Activated naive CD4-positive, alpha-beta T cell treated with anti-CD3 and anti-CD28 coated beads for 36 hours (primary cell): ENCODE results near the gene ATOSB. TPM values are rescaled to one million over a fixed set of nuclear protein-coding genes. Genes with fewer than 3 reads are reported as not detected.

ENCODE experiments used
- CTCF ChIA-PET: fragments of 350-600 bp; sonication (Branson Sonifier 250); formaldehyde crosslinking; loops from one replicate; lab custom pipeline; 2021; ENCODE audit warnings: antibody characterized with exemption; lab: Charles Lee
- DNase-seq: peaks from one replicate; pipeline ENCODE4 v3.0.0-alpha.2; 2020
- H3K27ac Mint-ChIP-seq: one replicate; pipeline ENCODE4 v1.8.0; 2021; ENCODE audit warnings: mild to moderate bottlenecking, mixed read lengths
- H3K27me3 Mint-ChIP-seq: one replicate; pipeline ENCODE4 v1.8.0; 2021; ENCODE audit warnings: low read depth, mixed read lengths
- H3K36me3 Mint-ChIP-seq: one replicate; pipeline ENCODE4 v1.8.0; 2021; ENCODE audit warnings: low read depth, mixed read lengths
- H3K4me1 Mint-ChIP-seq: one replicate; pipeline ENCODE4 v1.8.0; 2021; ENCODE audit warnings: low read depth, mixed read lengths
- H3K4me3 Mint-ChIP-seq: one replicate; pipeline ENCODE4 v1.8.0; 2021; ENCODE audit warnings: mild to moderate bottlenecking, moderate library complexity, mixed read lengths
- H3K9me3 Mint-ChIP-seq: one replicate; pipeline ENCODE4 v1.8.0; 2021; ENCODE audit warnings: mixed read lengths
- intact Hi-C: fragments of 100-400 bp; cut with micrococcal nuclease; formaldehyde crosslinking; loops from one replicate; pipeline ENCODE4 v1.15.1; 2023
- total RNA-seq, 2 experiments: library from RNA; stranded (reverse); gene quantifications; one replicate each; pipeline ENCODE4 v1.2.3, GENCODE V29; 2021

Gene ATOSB
- total RNA-seq, 2 experiments from 2014 or later: 3.4 to 3.7 TPM

DNA sequence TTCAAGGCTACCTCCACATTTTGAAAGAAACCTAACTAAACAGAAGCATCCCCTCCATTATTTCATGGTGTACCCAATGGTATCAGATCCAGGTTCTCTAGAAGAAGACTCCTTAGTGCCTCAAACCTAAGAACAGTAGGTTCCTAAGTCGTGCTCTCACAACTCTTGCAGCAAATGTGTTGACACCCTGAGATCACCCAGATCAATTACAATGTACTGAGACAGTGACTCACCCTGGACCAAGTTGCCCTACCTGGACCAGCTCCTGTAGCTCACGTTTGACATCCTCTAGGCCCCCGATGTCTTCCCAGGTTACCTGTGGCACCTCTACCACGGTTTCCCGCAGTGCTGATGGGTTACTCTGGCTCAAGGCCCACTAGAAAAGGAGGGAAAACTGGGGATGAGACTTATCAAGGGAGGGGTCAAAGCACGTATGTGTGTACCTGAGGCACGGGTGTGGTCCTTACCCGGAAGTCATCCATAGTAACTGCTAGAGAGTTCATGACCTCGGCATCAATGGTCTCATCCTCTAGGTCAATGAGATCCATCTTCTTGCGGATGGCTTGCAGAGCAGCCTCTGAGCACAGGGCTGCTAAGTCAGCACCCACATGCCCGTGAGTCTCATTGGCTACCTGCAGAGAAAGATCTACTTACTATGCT is 55.0 kb downstream of the ATOSB start:
- peaks cover 81% of the 10 kb centered on the region for H3K36me3 Mint-ChIP-seq
- no peaks in the 10 kb centered on the region for H3K27me3 Mint-ChIP-seq
- DNase-seq: no peak
- no peak overlapping the region for H3K4me3 Mint-ChIP-seq
- H3K4me1 Mint-ChIP-seq: peaks cover 2% of the 10 kb centered on the region
- H3K9me3 Mint-ChIP-seq: no peaks in the 10 kb centered on the region
- no peak overlapping the region for H3K27ac Mint-ChIP-seq
- CTCF ChIA-PET: interaction anchor here (0.7 to 2.9 kb wide), 3 partner anchors 10 to 161 kb away, joined by 6 to 9 read pairs (median 9); no protein-coding TSS in a partner anchor
- intact Hi-C loops: no loop called here

GRCh38 chr9:35059438-35059837 is 56.2 kb downstream of the ATOSB start:
- intact Hi-C loops: no loop called here
- no peaks in the 10 kb centered on the region for H3K9me3 Mint-ChIP-seq
- no peak overlapping the region for H3K27ac Mint-ChIP-seq
- H3K36me3 Mint-ChIP-seq: peaks cover 83% of the 10 kb centered on the region
- no peaks in the 10 kb centered on the region for H3K27me3 Mint-ChIP-seq
- CTCF ChIA-PET: no interaction called here
- no peak overlapping the region for H3K4me3 Mint-ChIP-seq
- H3K4me1 Mint-ChIP-seq: no peaks in the 10 kb centered on the region
- no peak for DNase-seq

- intact Hi-C loops: no loop called here
- Mint-ChIP-seq H3K4me1 (no peaks in the 10 kb centered on the region), H3K27me3 (no peaks in the 10 kb centered on the region), H3K9me3 (no peaks in the 10 kb centered on the region), H3K27ac (no peak overlapping the region), H3K4me3 (no peak overlapping the region), H3K36me3 (peaks cover 75% of the 10 kb centered on the region)
- DNase-seq: no peak
- CTCF ChIA-PET: interaction anchor here (1.5 to 1.6 kb wide), 2 partner anchors 159 to 297 kb away, joined by 3 to 5 read pairs; no protein-coding TSS in a partner anchor
These were observed 58.4 kb downstream of the ATOSB start for GRCh38 chr9:35057271-35057620.

- intact Hi-C loops: no loop called here
- Mint-ChIP-seq H3K27me3 (no peaks in the 10 kb centered on the region), H3K27ac (no peak overlapping the region), H3K4me1 (no peaks in the 10 kb centered on the region), H3K4me3 (no peak overlapping the region), H3K9me3 (no peaks in the 10 kb centered on the region), H3K36me3 (peaks cover 72% of the 10 kb centered on the region)
- CTCF ChIA-PET: interaction anchor here (1.5 to 1.6 kb wide), 2 partner anchors 158 to 296 kb away, joined by 3 to 5 read pairs; no protein-coding TSS in a partner anchor
- no peak for DNase-seq
These were observed 58.9 kb downstream of the ATOSB start for GRCh38 chr9:35056571-35057270.

GRCh38 chr9:35054871-35055644 is 60.6 kb downstream of the ATOSB start:
- intact Hi-C loops: loop anchor here (5.0 kb wide), 2 partner anchors 68 to 293 kb away; partner anchors contain the start of gene DNAJB5
- DNase-seq: no peak
- Mint-ChIP-seq H3K27me3 (no peaks in the 10 kb centered on the region), H3K9me3 (no peaks in the 10 kb centered on the region), H3K27ac (no peak overlapping the region), H3K4me3 (no peak overlapping the region), H3K36me3 (peaks cover 60% of the 10 kb centered on the region), H3K4me1 (no peaks in the 10 kb centered on the region)
- CTCF ChIA-PET: no interaction called here

DNA sequence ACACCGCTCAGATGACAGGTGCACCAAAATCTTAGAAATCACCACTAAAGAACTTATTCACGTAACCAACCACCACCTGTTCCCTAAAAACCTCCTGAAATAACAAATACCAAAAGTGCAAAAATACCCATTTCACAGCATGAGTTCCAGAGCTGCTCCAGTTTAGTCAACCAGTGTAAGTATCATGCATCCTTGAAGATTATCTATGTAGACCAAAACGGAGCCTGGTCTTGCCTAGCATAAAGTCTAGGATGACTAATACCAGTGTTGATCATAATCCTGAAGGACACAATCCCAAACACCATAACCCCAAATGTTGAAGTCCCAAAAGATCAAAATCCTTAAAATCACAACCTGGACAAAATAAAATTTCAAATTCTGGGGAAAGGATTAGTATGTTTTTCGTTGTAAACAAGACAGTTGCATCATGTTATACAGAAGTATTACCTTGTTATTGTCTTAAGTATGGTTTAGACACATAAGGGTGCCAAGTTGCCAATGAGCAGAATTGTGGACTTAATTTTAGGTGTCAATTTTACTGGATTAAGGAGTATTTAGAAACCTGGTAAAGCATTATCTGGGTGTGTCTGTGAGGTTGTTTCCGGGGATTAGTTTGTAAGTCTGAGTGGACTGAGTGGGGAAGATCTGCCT is 61.4 kb downstream of the ATOSB start:
- DNase-seq: no peak
- intact Hi-C loops: loop anchor here (5.0 kb wide), 2 partner anchors 67 to 292 kb away; partner anchors contain the start of gene DNAJB5
- Mint-ChIP-seq H3K27ac (no peak overlapping the region), H3K4me1 (no peaks in the 10 kb centered on the region), H3K9me3 (no peaks in the 10 kb centered on the region), H3K4me3 (no peak overlapping the region), H3K27me3 (no peaks in the 10 kb centered on the region), H3K36me3 (peaks cover 55% of the 10 kb centered on the region)
- CTCF ChIA-PET: no interaction called here

Other genes starting within 250 kb of the ATOSB start
- not detected for gene PHF24, start 157.6 kb downstream of the ATOSB start, total RNA-seq
- 10 to 100 TPM; 11.4 to 12.0 TPM for gene DNAJB5, start 126.1 kb downstream of the ATOSB start, total RNA-seq
- 100 to 1,000 TPM; 218 to 226 TPM for gene VCP, start 43.2 kb downstream of the ATOSB start, total RNA-seq
- gene FANCG, start 35.9 kb downstream of the ATOSB start, total RNA-seq: 100 to 1,000 TPM; 109 to 118 TPM
- gene PIGO, start 19.3 kb downstream of the ATOSB start, total RNA-seq: 10 to 100 TPM; 22.8 to 23.7 TPM
- gene STOML2, start 12.7 kb downstream of the ATOSB start, total RNA-seq: 100 to 1,000 TPM; 165 to 168 TPM
- 1 to 10 TPM; 5.4 to 6.4 TPM for gene UNC13B, start 46.1 kb upstream of the ATOSB start, total RNA-seq